Activated T-helper 1 cell treated with anti-CD3 and anti-CD28 coated beads, Interleukin-12 subunit alpha, Interleukin-12 subunit beta, Interleukin-2, Interleukin-4 antibody, amounts not matched to agents 30 ng/mL and 10 ng/mL and 1 ng/mL, durations not matched to agents 14 hours and 24 hours and 36 hours (primary cell): ENCODE measurements around the gene HBQ1. TPM values are rescaled to one million over a fixed set of nuclear protein-coding genes. Genes with fewer than 3 reads are reported as not detected.
"Not testable (repeated sequence)": the region's sequence is repeated elsewhere in the genome, so short reads cannot be mapped to it uniquely, and the experiment has no call there.

ENCODE experiments used
- DNase-seq: peaks from one replicate; pipeline ENCODE4 v3.0.0; 2021; ENCODE audit warnings: low spot score
- H3K27ac Mint-ChIP-seq: one replicate; pipeline ENCODE4 v1.8.0; 2021; ENCODE audit warnings: mild to moderate bottlenecking, mixed read lengths
- H3K27me3 Mint-ChIP-seq: one replicate; pipeline ENCODE4 v1.8.0; 2022; ENCODE audit warnings: mild to moderate bottlenecking, moderate library complexity, mixed read lengths; ENCODE audit not compliant: insufficient read depth
- H3K36me3 Mint-ChIP-seq: one replicate; pipeline ENCODE4 v1.8.0; 2021; ENCODE audit warnings: low read depth, mixed read lengths
- H3K4me1 Mint-ChIP-seq: one replicate; pipeline ENCODE4 v1.8.0; 2021; ENCODE audit warnings: low read depth, mixed read lengths
- H3K4me3 Mint-ChIP-seq: one replicate; pipeline ENCODE4 v1.8.0; 2021; ENCODE audit warnings: mild to moderate bottlenecking, moderate library complexity, mixed read lengths
- H3K9me3 Mint-ChIP-seq: one replicate; pipeline ENCODE4 v1.8.0; 2021; ENCODE audit warnings: mixed read lengths
- intact Hi-C: fragments of 100-400 bp; cut with micrococcal nuclease; formaldehyde crosslinking; loops from one replicate; pipeline ENCODE4 v1.15.1; 2024
- total RNA-seq: library from RNA; stranded (reverse); gene quantifications from 2 replicates; pipeline ENCODE4 v1.2.3, GENCODE V29; 2022

Gene HBQ1
- total RNA-seq, 1 donor from 2014 or later, result 0.54 TPM

- H3K36me3 Mint-ChIP-seq, H3K27ac Mint-ChIP-seq, H3K4me1 Mint-ChIP-seq, intact Hi-C loops, H3K9me3 Mint-ChIP-seq, DNase-seq: not testable (repeated sequence)
- Mint-ChIP-seq H3K27me3 (peaks cover 62% of the 10 kb centered on the region), H3K4me3 (peak overlapping the region; percentile 26)
These were observed 6.1 kb upstream of the HBQ1 start for GRCh38 chr16:173928-174769.

GRCh38 chr16:175011-175949 is 5.0 kb upstream of the HBQ1 start:
- no peak for DNase-seq
- Mint-ChIP-seq H3K27me3 (peaks cover 61% of the 10 kb centered on the region), H3K4me1 (peaks cover 1% of the 10 kb centered on the region), H3K36me3 (no peaks in the 10 kb centered on the region), H3K27ac (no peak overlapping the region), H3K4me3 (peak overlapping the region; percentile 30), H3K9me3 (no peaks in the 10 kb centered on the region)
- intact Hi-C loops, result no loop called here

- DNase-seq, H3K9me3 Mint-ChIP-seq, H3K4me1 Mint-ChIP-seq, intact Hi-C loops, H3K36me3 Mint-ChIP-seq, H3K27ac Mint-ChIP-seq, H3K4me3 Mint-ChIP-seq: not testable (repeated sequence)
- H3K27me3 Mint-ChIP-seq, result peaks cover 55% of the 10 kb centered on the region
These were observed 4.3 kb upstream of the HBQ1 start for GRCh38 chr16:176006-176405.

GRCh38 chr16:176477-177382 is 3.5 kb upstream of the HBQ1 start, which contains the start of gene HBA1:
HBA1 (plus strand) TSS chr16:176680; CDS start chr16:176717, 37 bp downstream.
- H3K4me1 Mint-ChIP-seq, H3K27ac Mint-ChIP-seq, H3K36me3 Mint-ChIP-seq, H3K9me3 Mint-ChIP-seq, DNase-seq, intact Hi-C loops: not testable (repeated sequence)
- Mint-ChIP-seq H3K4me3 (peak within 1 kb of the TSS; percentile 30), H3K27me3 (peaks cover 50% of the 10 kb centered on the region)

- H3K4me3 Mint-ChIP-seq, result peak overlapping the region; percentile 15
These were observed 2.9 kb upstream of the HBQ1 start for GRCh38 chr16:177394-177822.

GRCh38 chr16:177981-178667 is 2.1 kb upstream of the HBQ1 start:
- intact Hi-C loops, result no loop called here
- H3K4me1 Mint-ChIP-seq, result no peaks in the 10 kb centered on the region
- H3K27me3 Mint-ChIP-seq, result peaks cover 46% of the 10 kb centered on the region
- no peak for DNase-seq
- H3K9me3 Mint-ChIP-seq, result no peaks in the 10 kb centered on the region
- no peak overlapping the region for H3K27ac Mint-ChIP-seq
- no peak overlapping the region for H3K4me3 Mint-ChIP-seq
- no peaks in the 10 kb centered on the region for H3K36me3 Mint-ChIP-seq

More at GRCh38 chr16:177394-177822, 2.9 kb upstream of the HBQ1 start:
- Mint-ChIP-seq H3K9me3 (no peaks in the 10 kb centered on the region), H3K27me3 (peaks cover 46% of the 10 kb centered on the region), H3K27ac (no peak overlapping the region), H3K36me3 (no peaks in the 10 kb centered on the region), H3K4me1 (no peaks in the 10 kb centered on the region)
- no peak for DNase-seq
- intact Hi-C loops, result no loop called here

GRCh38 chr16:178668-179015 is 1.6 kb upstream of the HBQ1 start:
- DNase-seq, result no peak
- H3K9me3 Mint-ChIP-seq, result no peaks in the 10 kb centered on the region
- H3K4me1 Mint-ChIP-seq, result no peaks in the 10 kb centered on the region

GRCh38 chr16:179211-180092 is 807 bp upstream of the HBQ1 start:
- Mint-ChIP-seq H3K27me3 (peaks cover 40% of the 10 kb centered on the region), H3K36me3 (no peaks in the 10 kb centered on the region), H3K4me3 (peak overlapping the region; percentile 51), H3K4me1 (no peaks in the 10 kb centered on the region), H3K27ac (no peak overlapping the region), H3K9me3 (no peaks in the 10 kb centered on the region)
- DNase-seq, result no peak
- intact Hi-C loops, result loop anchor here (2.0 to 5.0 kb wide), 2 partner anchors 13 to 183 kb away; no protein-coding TSS in a partner anchor

More at GRCh38 chr16:178668-179015, 1.6 kb upstream of the HBQ1 start:
- intact Hi-C loops, result no loop called here
- Mint-ChIP-seq H3K27me3 (peaks cover 42% of the 10 kb centered on the region), H3K4me3 (no peak overlapping the region), H3K27ac (no peak overlapping the region), H3K36me3 (no peaks in the 10 kb centered on the region)

GRCh38 chr16:180681-181564 is 664 bp downstream of the HBQ1 start:
- no peak overlapping the region for H3K27ac Mint-ChIP-seq
- DNase-seq, result peak; percentile 78
- H3K9me3 Mint-ChIP-seq, result no peaks in the 10 kb centered on the region
- H3K27me3 Mint-ChIP-seq, result peaks cover 27% of the 10 kb centered on the region
- H3K4me3 Mint-ChIP-seq, result peak overlapping the region; percentile 53
- H3K4me1 Mint-ChIP-seq, result no peaks in the 10 kb centered on the region
- no peaks in the 10 kb centered on the region for H3K36me3 Mint-ChIP-seq
- intact Hi-C loops, result loop anchor here (1.0 to 5.0 kb wide), 6 partner anchors 14 to 181 kb away; partner anchors contain the start of gene NPRL3

- no peaks in the 10 kb centered on the region for H3K9me3 Mint-ChIP-seq
- H3K4me1 Mint-ChIP-seq, result no peaks in the 10 kb centered on the region
- H3K36me3 Mint-ChIP-seq, result no peaks in the 10 kb centered on the region
- peaks cover 27% of the 10 kb centered on the region for H3K27me3 Mint-ChIP-seq
- no peak for DNase-seq
- no peak overlapping the region for H3K27ac Mint-ChIP-seq
- intact Hi-C loops, result loop anchor here (1.0 to 5.0 kb wide), 6 partner anchors 15 to 181 kb away; partner anchors contain the start of gene NPRL3
- no peak overlapping the region for H3K4me3 Mint-ChIP-seq
These were observed 1.3 kb downstream of the HBQ1 start for GRCh38 chr16:181565-182021.
